Measurements from ENCODE around the gene CDC37.

The CDC37 gene

GRCh38 chr19:10363789-10364281 is 39.5 kb downstream of the CDC37 start:
- Mint-ChIP-seq H3K4me3 (no peak overlapping the region), H3K36me3 (peaks cover 100% of the 10 kb centered on the region), H3K4me1 (peaks cover 7% of the 10 kb centered on the region), H3K9me3 (no peaks in the 10 kb centered on the region), H3K27ac (no peak overlapping the region)
- ATAC-seq: peak; percentile 67
- no peak for DNase-seq (ENCODE audit: low spot score in 2 of 2)

- H3K4me1 Mint-ChIP-seq: peaks cover 7% of the 10 kb centered on the region
- peaks cover 99% of the 10 kb centered on the region for H3K36me3 Mint-ChIP-seq
- DNase-seq (ENCODE audit: low spot score in 2 of 2) (no peak), ATAC-seq (no peak)
- H3K4me3 Mint-ChIP-seq: no peak overlapping the region
- no peaks in the 10 kb centered on the region for H3K9me3 Mint-ChIP-seq
- H3K27ac Mint-ChIP-seq: no peak overlapping the region
Measured at GRCh38 chr19:10362259-10362658, 41.1 kb downstream of the CDC37 start.

- peaks cover 99% of the 10 kb centered on the region for H3K36me3 Mint-ChIP-seq
- no peaks in the 10 kb centered on the region for H3K9me3 Mint-ChIP-seq
- no peak overlapping the region for H3K4me3 Mint-ChIP-seq
- DNase-seq (ENCODE audit: low spot score in 2 of 2) (no peak), ATAC-seq (no peak)
- peaks cover 7% of the 10 kb centered on the region for H3K4me1 Mint-ChIP-seq
- H3K27ac Mint-ChIP-seq: peak overlapping the region; percentile 67
Measured at GRCh38 chr19:10361569-10362011, 41.8 kb downstream of the CDC37 start.

- ATAC-seq (peak; percentile 29), DNase-seq (ENCODE audit: low spot score in 2 of 2) (no peak)
- Mint-ChIP-seq H3K4me1 (peaks cover 7% of the 10 kb centered on the region), H3K27ac (no peak overlapping the region), H3K4me3 (no peak overlapping the region), H3K36me3 (peaks cover 99% of the 10 kb centered on the region), H3K9me3 (no peaks in the 10 kb centered on the region)
Measured at GRCh38 chr19:10356431-10356830, 46.9 kb downstream of the CDC37 start.

GRCh38 chr19:10353793-10354391 is 49.5 kb downstream of the CDC37 start:
- Mint-ChIP-seq H3K36me3 (peaks cover 92% of the 10 kb centered on the region), H3K9me3 (no peaks in the 10 kb centered on the region), H3K27ac (no peak overlapping the region), H3K4me1 (no peaks in the 10 kb centered on the region), H3K4me3 (no peak overlapping the region)
- ATAC-seq: peak; percentile 63
- DNase-seq (ENCODE audit: low spot score in 2 of 2): peak; percentile 28 to 63

GRCh38 chr19:10352764-10353671 is 50.3 kb downstream of the CDC37 start:
- Mint-ChIP-seq H3K9me3 (no peaks in the 10 kb centered on the region), H3K27ac (no peak overlapping the region), H3K4me3 (no peak overlapping the region), H3K36me3 (peaks cover 83% of the 10 kb centered on the region), H3K4me1 (no peaks in the 10 kb centered on the region)
- ATAC-seq (peak; percentile 35), DNase-seq (ENCODE audit: low spot score in 2 of 2) (no peak)

GRCh38 chr19:10346509-10346908 is 56.8 kb downstream of the CDC37 start:
- ATAC-seq: no peak
- H3K27ac Mint-ChIP-seq: no peak overlapping the region
- H3K9me3 Mint-ChIP-seq: no peaks in the 10 kb centered on the region
- H3K4me3 Mint-ChIP-seq: no peak overlapping the region
- DNase-seq (ENCODE audit: low spot score in 2 of 2): no peak
- H3K4me1 Mint-ChIP-seq: no peaks in the 10 kb centered on the region
- peaks cover 18% of the 10 kb centered on the region for H3K36me3 Mint-ChIP-seq

- Mint-ChIP-seq H3K4me3 (no peak overlapping the region), H3K4me1 (peaks cover 8% of the 10 kb centered on the region), H3K27ac (no peak overlapping the region), H3K9me3 (no peaks in the 10 kb centered on the region), H3K36me3 (peaks cover under 1% of the 10 kb centered on the region)
- ATAC-seq (no peak), DNase-seq (ENCODE audit: low spot score in 2 of 2) (no peak)
Measured at GRCh38 chr19:10344780-10345179, 58.6 kb downstream of the CDC37 start.

GRCh38 chr19:10343495-10343894 is 59.8 kb downstream of the CDC37 start:
- no peak overlapping the region for H3K27ac Mint-ChIP-seq

More at GRCh38 chr19:10343495-10343894, 59.8 kb downstream of the CDC37 start:
- no peaks in the 10 kb centered on the region for H3K9me3 Mint-ChIP-seq
- ATAC-seq (no peak), DNase-seq (ENCODE audit: low spot score in 2 of 2) (no peak)
- no peaks in the 10 kb centered on the region for H3K36me3 Mint-ChIP-seq
- H3K4me1 Mint-ChIP-seq: peaks cover 21% of the 10 kb centered on the region
- no peak overlapping the region for H3K4me3 Mint-ChIP-seq

Data from stimulated activated effector memory CD8-positive, alpha-beta T cell treated with anti-CD3 and anti-CD28 coated beads, Interleukin-12 subunit alpha, Interleukin-12 subunit beta, amount 100 ng/mL, for 72 hours (primary cell).